K562 (cell line): Measurements from ENCODE around the gene ADM5. TPM values are rescaled to one million over a fixed set of nuclear protein-coding genes. Genes with fewer than 3 reads are reported as not detected.

Source experiments
- CBX8 ChIP-seq: fragments of 200-600 bp; sonication (generic); IDR thresholded peaks from 2 replicates; pipeline ENCODE4 v1.6.1; 2012; ENCODE audit warnings: borderline replicate concordance, mixed run types, low read depth, mild to moderate bottlenecking, moderate library complexity, mixed read lengths, low read length, control low read depth, inconsistent platforms; ENCODE audit not compliant: poor library complexity, severe bottlenecking; ENCODE audit errors: extremely low read depth
- CCNT2 ChIP-seq: IDR thresholded peaks from 2 replicates; pipeline ENCODE4 v1.6.1; 2011; ENCODE audit warnings: borderline replicate concordance, low read depth, mild to moderate bottlenecking, moderate library complexity, mixed read lengths, low read length; ENCODE audit not compliant: insufficient read length; ENCODE audit errors: extremely low read depth
- CEBPZ ChIP-seq: fragments of 150-350 bp; IDR thresholded peaks from 2 replicates; pipeline ENCODE4 v1.6.1; 2014; ENCODE audit warnings: low read depth, mild to moderate bottlenecking, low read length, borderline replicate concordance
- CXXC5 ChIP-seq: fragments of 250-450 bp; sonication (Bioruptor Pico); IDR thresholded peaks from 2 replicates; pipeline ENCODE4 v1.8.0; 2022; ENCODE audit warnings: inconsistent platforms, mild to moderate bottlenecking, moderate library complexity
- MXI1 ChIP-seq: IDR thresholded peaks from 2 replicates; pipeline ENCODE4 v1.6.1; 2011; ENCODE audit warnings: low read depth, mild to moderate bottlenecking, improper control_type of control experiment, low read length
- TBL1XR1 ChIP-seq, 2 experiments: IDR thresholded peaks; 2 replicates each; pipeline ENCODE4 v1.6.1; 2012; ENCODE audit warnings: improper control_type of control experiment in 2 of 2, low read length in 2 of 2, mild to moderate bottlenecking in 1 of 2
- ZNF347 ChIP-seq: fragments of 450-650 bp; formaldehyde crosslinking; IDR thresholded peaks from 2 replicates; pipeline ENCODE4 v1.4.0; 2020; ENCODE audit warnings: low read depth, mild to moderate bottlenecking, moderate library complexity
- polyA plus RNA-seq, 8 experiments: library from polyadenylated mRNA; depleted of rRNA in 4 of 8; stranded (reverse) in 5 of 8; unstranded in 3 of 8; fragments of >200 nt; fragmentation: Nextera tagmentation in 2 of 8; fragmentation: Illumina TruSeq in 1 of 8; extraction: Ambion mirVana in 2 of 8; extraction: Trizol in 1 of 8; gene quantifications; 2 replicates each; pipeline versions ENCODE4 v1.2.1 to v1.2.3, GENCODE V29; 2011 to 2014; ENCODE audit warnings: inconsistent platforms in 1 of 8, missing spikeins in 1 of 8
- total RNA-seq, 7 experiments: library from RNA; depleted of rRNA in 6 of 7; stranded (reverse); fragments of >200 nt in 6 of 7; fragmentation: Illumina TruSeq in 2 of 7; extraction: Trizol in 2 of 7; gene quantifications; 2 replicates each; pipeline versions ENCODE4 v1.2.1 to v1.2.3, GENCODE V29; 2011 to 2021; ENCODE audit warnings: low replicate concordance in 1 of 7
- TF ChIP-seq, protein P1 (sequence below): fragments of 450-650 bp; IDR thresholded peaks from 2 replicates; pipeline ENCODE4 v1.6.1; 2016; ENCODE audit warnings: low read depth, mild to moderate bottlenecking, moderate library complexity
- TF ChIP-seq, protein P2 (sequence below): sonication (generic); formaldehyde crosslinking; IDR thresholded peaks from 2 replicates; pipeline ENCODE4 v1.8.0; 2022; ENCODE audit warnings: missing genetic modification reagents, mild to moderate bottlenecking, borderline replicate concordance
- TF ChIP-seq, protein P3 (sequence below): fragments of 250-450 bp; sonication (Bioruptor Pico); IDR thresholded peaks from 2 replicates; pipeline ENCODE4 v1.5.0; 2021; ENCODE audit warnings: mild to moderate bottlenecking, borderline replicate concordance
- TF ChIP-seq, protein P4 (sequence below): sonication (generic); formaldehyde crosslinking; IDR thresholded peaks from 2 replicates; pipeline ENCODE4 v1.8.1; 2023; ENCODE audit warnings: mild to moderate bottlenecking, missing genetic modification reagents, moderate library complexity
- TF ChIP-seq, protein P5 (sequence below): IDR thresholded peaks from 3 replicates; pipeline ENCODE4 v1.6.1; 2011; ENCODE audit warnings: borderline replicate concordance, mild to moderate bottlenecking, moderate library complexity; ENCODE audit not compliant: insufficient read length; ENCODE audit errors: extremely low read depth

ADM5 gene
- total and polyA plus RNA-seq, 9 of the 15 experiments (the other 6 are each of a cell fraction or from before 2014, with no cell fraction given), result 0.13 to 8.4 (median 2.0) TPM; not detected in 1

DNA sequence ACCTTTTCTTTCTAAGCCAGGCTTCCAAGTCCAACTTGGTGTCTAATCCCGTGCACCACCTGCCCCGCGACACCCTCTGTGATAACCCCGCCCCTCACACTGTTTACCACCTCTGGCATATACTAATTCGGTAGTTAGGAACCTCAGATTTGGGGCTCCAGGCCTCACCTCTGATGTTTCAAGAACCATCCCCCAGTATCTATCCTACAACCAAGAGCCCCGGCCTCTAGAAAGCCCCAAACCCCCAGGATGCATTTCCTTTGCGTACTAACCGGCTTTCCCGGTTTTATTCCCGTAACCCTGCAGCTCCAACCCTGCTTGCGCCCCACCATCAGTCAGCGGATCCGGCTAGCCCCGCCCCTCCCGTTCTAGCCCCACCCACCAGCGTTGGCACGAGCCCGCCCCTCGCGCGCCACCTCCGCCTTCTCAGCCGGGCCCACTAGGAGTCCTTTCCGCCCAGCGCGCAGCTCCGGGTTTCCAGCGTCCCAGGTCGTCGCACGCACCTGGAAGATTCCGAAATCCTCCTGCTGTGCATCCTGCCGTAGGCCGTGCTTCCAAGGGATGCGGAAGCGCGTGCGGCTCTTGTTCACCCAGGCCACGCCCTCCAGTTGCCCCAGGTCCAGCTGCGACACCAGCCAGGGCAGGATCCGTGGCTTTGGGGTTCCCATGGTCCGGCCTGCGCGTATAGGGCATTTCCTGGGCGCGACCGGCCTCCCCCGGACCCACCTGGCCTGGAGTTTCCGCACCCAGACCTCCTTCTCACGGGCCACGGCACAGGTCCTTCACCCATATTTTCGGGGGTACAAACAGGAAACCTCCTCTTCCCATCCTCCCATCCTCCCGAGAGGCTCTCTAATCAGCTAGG is 25.0 kb upstream of the ADM5 start (continued):
- peak; percentile 57 for TF ChIP-seq CXXC5 (CRISPR knock-in tag)
- no peak for TF ChIP-seq ZNF347 (CRISPR knock-in tag)
- 0 out of 2 replicates have a peak, but pooled peaks have one; percentile 31 for TF ChIP-seq MXI1
- TF ChIP-seq, protein P1, sequence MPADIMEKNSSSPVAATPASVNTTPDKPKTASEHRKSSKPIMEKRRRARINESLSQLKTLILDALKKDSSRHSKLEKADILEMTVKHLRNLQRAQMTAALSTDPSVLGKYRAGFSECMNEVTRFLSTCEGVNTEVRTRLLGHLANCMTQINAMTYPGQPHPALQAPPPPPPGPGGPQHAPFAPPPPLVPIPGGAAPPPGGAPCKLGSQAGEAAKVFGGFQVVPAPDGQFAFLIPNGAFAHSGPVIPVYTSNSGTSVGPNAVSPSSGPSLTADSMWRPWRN, result no peak
- TF ChIP-seq, protein P2, sequence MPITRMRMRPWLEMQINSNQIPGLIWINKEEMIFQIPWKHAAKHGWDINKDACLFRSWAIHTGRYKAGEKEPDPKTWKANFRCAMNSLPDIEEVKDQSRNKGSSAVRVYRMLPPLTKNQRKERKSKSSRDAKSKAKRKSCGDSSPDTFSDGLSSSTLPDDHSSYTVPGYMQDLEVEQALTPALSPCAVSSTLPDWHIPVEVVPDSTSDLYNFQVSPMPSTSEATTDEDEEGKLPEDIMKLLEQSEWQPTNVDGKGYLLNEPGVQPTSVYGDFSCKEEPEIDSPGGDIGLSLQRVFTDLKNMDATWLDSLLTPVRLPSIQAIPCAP (CRISPR knock-in tag), result no peak
- TF ChIP-seq, protein P3, sequence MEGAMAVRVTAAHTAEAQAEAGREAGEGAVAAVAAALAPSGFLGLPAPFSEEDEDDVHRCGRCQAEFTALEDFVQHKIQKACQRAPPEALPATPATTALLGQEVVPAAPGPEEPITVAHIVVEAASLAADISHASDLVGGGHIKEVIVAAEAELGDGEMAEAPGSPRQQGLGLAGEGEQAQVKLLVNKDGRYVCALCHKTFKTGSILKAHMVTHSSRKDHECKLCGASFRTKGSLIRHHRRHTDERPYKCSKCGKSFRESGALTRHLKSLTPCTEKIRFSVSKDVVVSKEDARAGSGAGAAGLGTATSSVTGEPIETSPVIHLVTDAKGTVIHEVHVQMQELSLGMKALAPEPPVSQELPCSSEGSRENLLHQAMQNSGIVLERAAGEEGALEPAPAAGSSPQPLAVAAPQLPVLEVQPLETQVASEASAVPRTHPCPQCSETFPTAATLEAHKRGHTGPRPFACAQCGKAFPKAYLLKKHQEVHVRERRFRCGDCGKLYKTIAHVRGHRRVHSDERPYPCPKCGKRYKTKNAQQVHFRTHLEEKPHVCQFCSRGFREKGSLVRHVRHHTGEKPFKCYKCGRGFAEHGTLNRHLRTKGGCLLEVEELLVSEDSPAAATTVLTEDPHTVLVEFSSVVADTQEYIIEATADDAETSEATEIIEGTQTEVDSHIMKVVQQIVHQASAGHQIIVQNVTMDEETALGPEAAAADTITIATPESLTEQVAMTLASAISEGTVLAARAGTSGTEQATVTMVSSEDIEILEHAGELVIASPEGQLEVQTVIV (CRISPR knock-in tag), result no peak
- TF ChIP-seq CEBPZ, result no peak
- TF ChIP-seq CBX8, result no peak
- TF ChIP-seq CCNT2, result peak; percentile 28
- TF ChIP-seq, protein P4, sequence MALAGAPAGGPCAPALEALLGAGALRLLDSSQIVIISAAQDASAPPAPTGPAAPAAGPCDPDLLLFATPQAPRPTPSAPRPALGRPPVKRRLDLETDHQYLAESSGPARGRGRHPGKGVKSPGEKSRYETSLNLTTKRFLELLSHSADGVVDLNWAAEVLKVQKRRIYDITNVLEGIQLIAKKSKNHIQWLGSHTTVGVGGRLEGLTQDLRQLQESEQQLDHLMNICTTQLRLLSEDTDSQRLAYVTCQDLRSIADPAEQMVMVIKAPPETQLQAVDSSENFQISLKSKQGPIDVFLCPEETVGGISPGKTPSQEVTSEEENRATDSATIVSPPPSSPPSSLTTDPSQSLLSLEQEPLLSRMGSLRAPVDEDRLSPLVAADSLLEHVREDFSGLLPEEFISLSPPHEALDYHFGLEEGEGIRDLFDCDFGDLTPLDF, result 0 out of 2 replicates have a peak, but pooled peaks have one; percentile 38
- no peak for TF ChIP-seq TBL1XR1 (IDR thresholded peaks at IDR 0.05; ENCODE audit: low read length in 2 of 2)
- TF ChIP-seq, protein P5, sequence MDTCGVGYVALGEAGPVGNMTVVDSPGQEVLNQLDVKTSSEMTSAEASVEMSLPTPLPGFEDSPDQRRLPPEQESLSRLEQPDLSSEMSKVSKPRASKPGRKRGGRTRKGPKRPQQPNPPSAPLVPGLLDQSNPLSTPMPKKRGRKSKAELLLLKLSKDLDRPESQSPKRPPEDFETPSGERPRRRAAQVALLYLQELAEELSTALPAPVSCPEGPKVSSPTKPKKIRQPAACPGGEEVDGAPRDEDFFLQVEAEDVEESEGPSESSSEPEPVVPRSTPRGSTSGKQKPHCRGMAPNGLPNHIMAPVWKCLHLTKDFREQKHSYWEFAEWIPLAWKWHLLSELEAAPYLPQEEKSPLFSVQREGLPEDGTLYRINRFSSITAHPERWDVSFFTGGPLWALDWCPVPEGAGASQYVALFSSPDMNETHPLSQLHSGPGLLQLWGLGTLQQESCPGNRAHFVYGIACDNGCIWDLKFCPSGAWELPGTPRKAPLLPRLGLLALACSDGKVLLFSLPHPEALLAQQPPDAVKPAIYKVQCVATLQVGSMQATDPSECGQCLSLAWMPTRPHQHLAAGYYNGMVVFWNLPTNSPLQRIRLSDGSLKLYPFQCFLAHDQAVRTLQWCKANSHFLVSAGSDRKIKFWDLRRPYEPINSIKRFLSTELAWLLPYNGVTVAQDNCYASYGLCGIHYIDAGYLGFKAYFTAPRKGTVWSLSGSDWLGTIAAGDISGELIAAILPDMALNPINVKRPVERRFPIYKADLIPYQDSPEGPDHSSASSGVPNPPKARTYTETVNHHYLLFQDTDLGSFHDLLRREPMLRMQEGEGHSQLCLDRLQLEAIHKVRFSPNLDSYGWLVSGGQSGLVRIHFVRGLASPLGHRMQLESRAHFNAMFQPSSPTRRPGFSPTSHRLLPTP, result no peak
